Measurements from ENCODE around the gene MESP1. TPM values are rescaled to one million over a fixed set of nuclear protein-coding genes. Genes with fewer than 3 reads are reported as not detected.

Gene MESP1
- total RNA-seq, 1 experiment from 2014 or later = 6.4 TPM

- ATAC-seq (no peak), DNase-seq (ENCODE audit: low read depth, low spot score) (no peak)
- no TSS peak for BruUV-seq (replicated peaks)
- no peaks in the 10 kb centered on the region for H3K9me3 ChIP-seq (ENCODE audit: control insufficient read depth, insufficient read depth, low read depth, low read length)
- ChIA-PET POLR2A (interaction anchor here (0.6 kb wide), 1 partner anchor 10 kb away, joined by 5 read pairs; no protein-coding TSS in a partner anchor), CTCF (interaction anchor here (0.5 to 2.5 kb wide), 5 partner anchors 22 to 149 kb away, joined by 8 to 40 read pairs (median 11); no protein-coding TSS in a partner anchor)
- no peak overlapping the region for H3K4me3 ChIP-seq (ENCODE audit: low read depth in 2 of 2, low read length in 2 of 2)
- no peaks in the 10 kb centered on the region for H3K27me3 ChIP-seq (ENCODE audit: control insufficient read depth, insufficient read depth, low read length)
- H3K36me3 ChIP-seq (ENCODE audit: control insufficient read depth, insufficient read depth, low read length) = no peaks in the 10 kb centered on the region
- H3K27ac ChIP-seq (ENCODE audit: low read length) = no peak overlapping the region
- no peak for TF ChIP-seq TCF7L2 (IDR thresholded peaks at IDR 0.05; ENCODE audit: low read depth, low read length)
- no peak for TF ChIP-seq SIN3A (IDR thresholded peaks at IDR 0.05; ENCODE audit: borderline replicate concordance, insufficient read depth, low read depth, low read length)
- TF ChIP-seq CTCF (IDR thresholded peaks at IDR 0.05) = no peak
- no peak for TF ChIP-seq POLR2AphosphoS5 (IDR thresholded peaks at IDR 0.05; ENCODE audit: low read depth, low read length)
- no peak for TF ChIP-seq REST (IDR thresholded peaks at IDR 0.05; ENCODE audit: insufficient read depth in 1 of 2, low read depth in 2 of 2, low read length in 1 of 2)
- peaks cover 7% of the 10 kb centered on the region; the same call in 1 of the 2 replicates for H3K4me1 ChIP-seq (ENCODE audit: control insufficient read depth, insufficient read depth, low read length)
- intact Hi-C loops (cut with micrococcal nuclease; ENCODE audit: unreplicated experiment) (loop anchor here (2.0 kb wide), 1 partner anchor 113 kb away; no protein-coding TSS in a partner anchor), in situ Hi-C loops (cut with HindIII; ENCODE audit: low pct_unique_long_range_greater_than_20kb, low sequenced_read_pairs) (no loop called here)
Observed at GRCh38 chr15:89761929-89762328, 10.9 kb upstream of the MESP1 start.

- BruUV-seq (replicated peaks) = no TSS peak
- ChIA-PET CTCF (interaction anchor here (0.5 to 2.5 kb wide), 10 partner anchors 14 to 148 kb away, joined by 3 to 40 read pairs (median 6); partner anchors contain the start of gene MESP2), POLR2A (interaction anchor here (0.6 kb wide), 1 partner anchor 10 kb away, joined by 5 read pairs; no protein-coding TSS in a partner anchor)
- TF ChIP-seq REST (IDR thresholded peaks at IDR 0.05; ENCODE audit: insufficient read depth in 1 of 2, low read depth in 2 of 2, low read length in 1 of 2) (no peak; a peak in 1 of 4 replicates), SIN3A (IDR thresholded peaks at IDR 0.05; ENCODE audit: borderline replicate concordance, insufficient read depth, low read depth, low read length) (no peak), TCF7L2 (IDR thresholded peaks at IDR 0.05; ENCODE audit: low read depth, low read length) (no peak)
- DNase-seq (ENCODE audit: low read depth, low spot score) (no peak), ATAC-seq (peak; percentile 49)
- Histone ChIP-seq H3K4me1 (ENCODE audit: control insufficient read depth, insufficient read depth, low read length) (peaks cover 9% of the 10 kb centered on the region; the same call in 1 of the 2 replicates), H3K4me3 (ENCODE audit: low read depth in 2 of 2, low read length in 2 of 2) (no peak overlapping the region), H3K27ac (ENCODE audit: low read length) (no peak overlapping the region), H3K36me3 (ENCODE audit: control insufficient read depth, insufficient read depth, low read length) (no peaks in the 10 kb centered on the region), H3K27me3 (ENCODE audit: control insufficient read depth, insufficient read depth, low read length) (no peaks in the 10 kb centered on the region), H3K9me3 (ENCODE audit: control insufficient read depth, insufficient read depth, low read depth, low read length) (no peaks in the 10 kb centered on the region)
- in situ Hi-C loops (cut with HindIII; ENCODE audit: low pct_unique_long_range_greater_than_20kb, low sequenced_read_pairs) (no loop called here), intact Hi-C loops (cut with micrococcal nuclease; ENCODE audit: unreplicated experiment) (loop anchor here (2.0 kb wide), 1 partner anchor 114 kb away; no protein-coding TSS in a partner anchor)
Observed at GRCh38 chr15:89761009-89761831, 10.2 kb upstream of the MESP1 start.
